HG03575 (cell line): ENCODE data around the gene OR52E1.

Experiments used
- ATAC-seq: cut with Tn5 transposase; IDR thresholded peaks from one replicate; pipeline ENCODE4 v1.9.1; 2021; ENCODE audit not compliant: unreplicated experiment, insufficient number of reproducible peaks, low FRiP score; ENCODE audit errors: extremely low read depth

The OR52E1 gene

GRCh38 chr11:5102246-5102645, 32.9 kb downstream of the OR52E1 start:
- ATAC-seq = no peak

DNA sequence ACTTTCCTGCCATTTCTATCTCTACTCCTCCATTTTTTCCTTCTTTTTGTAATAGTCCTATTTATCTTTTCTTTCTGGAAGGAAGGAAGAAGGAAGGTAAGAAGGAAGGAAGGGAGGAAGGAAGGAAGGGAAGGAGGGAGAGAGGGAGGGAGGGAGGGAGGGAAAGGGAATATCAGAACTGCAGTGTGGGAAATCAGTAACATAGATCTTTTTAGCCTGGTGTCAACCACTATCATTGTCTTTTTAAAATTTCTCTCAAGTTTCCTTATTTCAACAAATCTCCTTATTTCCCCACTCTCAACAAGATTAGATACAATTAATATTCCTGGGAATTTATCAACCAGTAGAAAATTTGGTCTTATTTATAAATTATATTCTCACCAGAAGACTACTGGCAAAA, 33.7 kb downstream of the OR52E1 start:
- no peak for ATAC-seq

DNA sequence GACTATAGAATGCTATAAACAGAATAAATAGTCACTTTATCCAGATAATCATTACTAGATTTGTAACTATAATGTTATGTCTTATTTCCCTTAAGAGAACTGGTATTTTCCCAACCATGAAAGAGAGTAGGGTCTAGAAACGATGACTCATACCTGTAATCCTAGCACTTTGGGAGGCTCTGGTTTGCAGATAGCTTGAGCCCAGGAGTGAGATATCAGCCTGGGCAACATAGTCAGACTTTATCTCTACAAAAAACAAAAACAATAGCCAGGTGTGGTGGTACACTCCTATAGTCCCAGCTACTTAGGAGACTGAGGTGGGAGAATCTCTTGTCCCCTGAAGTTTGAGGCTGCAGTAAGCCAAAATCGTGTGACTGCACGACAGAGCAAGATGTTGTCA, 37.9 kb downstream of the OR52E1 start:
- no peak for ATAC-seq

- ATAC-seq = no peak
Observed at GRCh38 chr11:5115339-5115738, 46.0 kb downstream of the OR52E1 start.

GRCh38 chr11:5117588-5117987, 48.2 kb downstream of the OR52E1 start:
- ATAC-seq = no peak

GRCh38 chr11:5118893-5119292, 49.5 kb downstream of the OR52E1 start:
- no peak for ATAC-seq
